ENCODE measurements around the gene OR51E1. TPM values are rescaled to one million over a fixed set of nuclear protein-coding genes. Genes with fewer than 3 reads are reported as not detected.

The OR51E1 gene
- total RNA-seq, 4 donors from 2014 or later, result 0.33 to 1.3 (median 1.2) TPM; not detected in 1

- Histone ChIP-seq H3K4me3 (no peak overlapping the region), H3K27ac (replicated peaks in 1 of 4) (no peak overlapping the region), H3K36me3 (no peaks in the 10 kb centered on the region), H3K27me3 (no peaks in the 10 kb centered on the region), H3K4me1 (peaks cover 0 to 24% (median 13%) of the 10 kb centered on the region in 4 donors), H3K9me3 (no peaks in the 10 kb centered on the region)
- intact Hi-C loops (cut with DNase I), result no loop called here
- WGBS, result 90% methylated on average over 3 of the region's 3 CpGs
- no peak for TF ChIP-seq CTCF (IDR thresholded peaks at IDR 0.05)
- no peak for TF ChIP-seq POLR2AphosphoS5 (IDR thresholded peaks at IDR 0.05)
- no peak for TF ChIP-seq POLR2A (IDR thresholded peaks at IDR 0.05; ENCODE audit: low read depth)
- no peak for TF ChIP-seq EP300 (IDR thresholded peaks at IDR 0.05)
- DNase-seq (ENCODE audit: extremely low spot score), result no peak
Measured at GRCh38 chr11:4699697-4700435, 56.1 kb downstream of the OR51E1 start.

- H3K9me3 ChIP-seq, result no peaks in the 10 kb centered on the region
- H3K4me3 ChIP-seq, result no peak overlapping the region
- H3K27me3 ChIP-seq, result no peaks in the 10 kb centered on the region
- no peak for DNase-seq (ENCODE audit: extremely low spot score)
- no peak for TF ChIP-seq POLR2AphosphoS5 (IDR thresholded peaks at IDR 0.05)
- TF ChIP-seq EP300 (IDR thresholded peaks at IDR 0.05), result no peak
- no peak for TF ChIP-seq CTCF (IDR thresholded peaks at IDR 0.05)
- TF ChIP-seq POLR2A (IDR thresholded peaks at IDR 0.05; ENCODE audit: low read depth), result no peak
- H3K27ac ChIP-seq (replicated peaks in 1 of 4), result no peak overlapping the region
- no peaks in the 10 kb centered on the region for H3K36me3 ChIP-seq
- intact Hi-C loops (cut with DNase I), result no loop called here
- peaks cover 0 to 19% (median 7%) of the 10 kb centered on the region in 4 donors for H3K4me1 ChIP-seq
- 68% methylated on average over 1 of the region's 1 CpG for WGBS
Measured at GRCh38 chr11:4700436-4700820, 56.6 kb downstream of the OR51E1 start.

GRCh38 chr11:4704054-4704789, 60.4 kb downstream of the OR51E1 start, which contains the start of gene MMP26:
MMP26 (plus strand) TSS chr11:4704784.
- intact Hi-C loops (cut with DNase I), result no loop called here

GRCh38 chr11:4704790-4705334, 61.1 kb downstream of the OR51E1 start:
- H3K4me3 ChIP-seq, result no peak overlapping the region
- 73% methylated on average over 8 of the region's 8 CpGs for WGBS
- no peaks in the 10 kb centered on the region for H3K27me3 ChIP-seq
- no peak overlapping the region for H3K27ac ChIP-seq (replicated peaks in 1 of 4)
- DNase-seq (ENCODE audit: extremely low spot score), result no peak
- no peak for TF ChIP-seq EP300 (IDR thresholded peaks at IDR 0.05)
- no peak for TF ChIP-seq POLR2AphosphoS5 (IDR thresholded peaks at IDR 0.05)
- H3K36me3 ChIP-seq, result no peaks in the 10 kb centered on the region
- H3K4me1 ChIP-seq, result peaks cover 0 to 11% (median 0%) of the 10 kb centered on the region in 4 donors
- H3K9me3 ChIP-seq, result no peaks in the 10 kb centered on the region
- intact Hi-C loops (cut with DNase I), result no loop called here

More at GRCh38 chr11:4704054-4704789, 60.4 kb downstream of the OR51E1 start, which contains the start of gene MMP26:
- no peak for DNase-seq (ENCODE audit: extremely low spot score)
- Histone ChIP-seq H3K36me3 (no peaks in the 10 kb centered on the region), H3K9me3 (no peaks in the 10 kb centered on the region), H3K27ac (replicated peaks in 1 of 4) (no peak within 1 kb of the TSS), H3K27me3 (no peaks in the 10 kb centered on the region), H3K4me1 (peaks cover 0 to 11% (median 0%) of the 10 kb centered on the region in 4 donors), H3K4me3 (no peak within 1 kb of the TSS)
- WGBS, result 37% methylated on average over 5 of the region's 5 CpGs
- TF ChIP-seq CTCF (IDR thresholded peaks at IDR 0.05) (no peak), EP300 (IDR thresholded peaks at IDR 0.05) (no peak), POLR2AphosphoS5 (IDR thresholded peaks at IDR 0.05) (no peak), POLR2A (IDR thresholded peaks at IDR 0.05; ENCODE audit: low read depth) (no peak)

Other genes with a start within 250 kb of the OR51E1 start
- not detected for gene OR52K2, start 194.7 kb upstream of the OR51E1 start, total RNA-seq
- under 1 TPM in 1 of 4 donors, not detected in 3; 0.11 TPM for gene OR52K1, start 161.3 kb upstream of the OR51E1 start, total RNA-seq
- not detected for gene OR52M1, start 98.8 kb upstream of the OR51E1 start, total RNA-seq
- gene OR52I2, start 62.2 kb upstream of the OR51E1 start, total RNA-seq, result not detected
- gene OR52I1, start 49.9 kb upstream of the OR51E1 start, total RNA-seq, result not detected
- gene TRIM68, start 35.8 kb upstream of the OR51E1 start, total RNA-seq, result 10 to 100 TPM in 2 of 4 donors, 1 to 10 TPM in 2; 8.8 to 16.8 (median 11.2) TPM
- not detected for gene OR51D1, start 6.5 kb upstream of the OR51E1 start, total RNA-seq
- 1 to 10 TPM in 2 of 4 donors, under 1 TPM in 2; under 0.01 to 1.8 (median 0.72) TPM for gene OR51E2, start 53.9 kb downstream of the OR51E1 start, total RNA-seq
- gene MMP26, start 60.8 kb downstream of the OR51E1 start, total RNA-seq, result not detected
- gene OR51F1, start 126.0 kb downstream of the OR51E1 start, total RNA-seq, result not detected
- gene OR52R1, start 160.4 kb downstream of the OR51E1 start, total RNA-seq, result not detected
- not detected for gene OR51F2, start 177.3 kb downstream of the OR51E1 start, total RNA-seq
- not detected for gene OR51S1, start 205.2 kb downstream of the OR51E1 start, total RNA-seq
- gene OR51T1, start 237.9 kb downstream of the OR51E1 start, total RNA-seq, result not detected